NT2/D1 (cell line): ENCODE measurements around the gene GPR15.

ENCODE experiments used
- SUZ12 ChIP-seq: IDR thresholded peaks from 2 replicates; pipeline ENCODE4 v1.6.1; 2011; ENCODE audit not compliant: insufficient read length, insufficient read depth; ENCODE audit errors: extremely low read depth
- YY1 ChIP-seq: IDR thresholded peaks from 2 replicates; pipeline ENCODE4 v1.6.1; 2011; ENCODE audit not compliant: insufficient read length, insufficient read depth

- TF ChIP-seq YY1, result no peak
- no peak for TF ChIP-seq SUZ12
Measured at GRCh38 chr3:98567666-98568270, 36.0 kb downstream of the GPR15 start.
